Progenitor cell of endocrine pancreas (in vitro differentiated cells): ENCODE data around the gene MAPKAPK5. TPM values are rescaled to one million over a fixed set of nuclear protein-coding genes. Genes with fewer than 3 reads are reported as not detected.
"Not testable (repeated sequence)": the region's sequence is repeated elsewhere in the genome, so short reads cannot be mapped to it uniquely, and the experiment has no call there.

Experiments used
- DNase-seq: peaks from one replicate; pipeline ENCODE4 v3.0.0; 2021; ENCODE audit warnings: low spot score; ENCODE audit not compliant: unreplicated experiment
- H3K27ac Mint-ChIP-seq: 2 replicates; pipeline ENCODE4 v1.8.0; 2021; ENCODE audit warnings: mild to moderate bottlenecking, moderate library complexity, mixed read lengths
- H3K27me3 Mint-ChIP-seq: 2 replicates; pipeline ENCODE4 v1.8.0; 2021; ENCODE audit warnings: mixed read lengths
- H3K36me3 Mint-ChIP-seq: 2 replicates; pipeline ENCODE4 v1.8.0; 2022; ENCODE audit warnings: mixed read lengths; ENCODE audit not compliant: insufficient read depth
- H3K4me1 Mint-ChIP-seq: 2 replicates; pipeline ENCODE4 v1.8.0; 2021; ENCODE audit warnings: low read depth, mixed read lengths
- H3K4me3 Mint-ChIP-seq: 2 replicates; pipeline ENCODE4 v1.8.0; 2021; ENCODE audit warnings: low read depth, mild to moderate bottlenecking, moderate library complexity, mixed read lengths
- H3K9me3 Mint-ChIP-seq: 2 replicates; pipeline ENCODE4 v1.8.0; 2021; ENCODE audit warnings: low read depth, mixed read lengths
- CTCF ChIP-seq: fragments of 200-600 bp; sonication (generic); IDR thresholded peaks from one replicate; pipeline ENCODE4 v1.5.0; 2021; ENCODE audit warnings: antibody characterized with exemption, mild to moderate bottlenecking; ENCODE audit not compliant: unreplicated experiment
- total RNA-seq: library from RNA; stranded (reverse); gene quantifications from 2 replicates; pipeline ENCODE4 v1.2.1, GENCODE V29; 2021

Gene MAPKAPK5
- total RNA-seq, 1 donor from 2014 or later = 71.5 TPM

DNA sequence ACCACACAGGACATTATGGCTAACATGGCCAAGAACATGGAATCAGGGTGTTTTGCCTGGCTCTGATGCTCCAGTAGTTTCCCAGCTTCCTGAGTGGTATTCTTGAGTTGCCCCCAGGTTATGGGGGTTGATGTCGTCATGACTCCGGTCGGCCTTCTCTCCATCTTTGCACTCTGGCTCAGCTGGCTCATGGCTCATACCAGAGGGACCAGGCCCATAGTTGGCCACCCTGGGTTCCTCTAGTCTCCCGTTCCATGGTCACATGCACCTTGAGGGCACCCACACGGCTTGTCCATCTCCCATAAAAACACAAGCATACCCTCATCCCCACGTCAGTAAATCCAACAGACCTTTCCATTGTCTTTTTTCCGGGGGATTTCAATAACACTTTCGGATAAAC, 23.7 kb upstream of the MAPKAPK5 start:
- Mint-ChIP-seq H3K4me3 (no peak overlapping the region), H3K4me1 (peaks cover 2% of the 10 kb centered on the region), H3K36me3 (peaks cover 2% of the 10 kb centered on the region), H3K27ac (no peak overlapping the region), H3K27me3 (no peaks in the 10 kb centered on the region), H3K9me3 (peaks cover 7% of the 10 kb centered on the region)
- DNase-seq = no peak
- TF ChIP-seq CTCF = no peak

DNA sequence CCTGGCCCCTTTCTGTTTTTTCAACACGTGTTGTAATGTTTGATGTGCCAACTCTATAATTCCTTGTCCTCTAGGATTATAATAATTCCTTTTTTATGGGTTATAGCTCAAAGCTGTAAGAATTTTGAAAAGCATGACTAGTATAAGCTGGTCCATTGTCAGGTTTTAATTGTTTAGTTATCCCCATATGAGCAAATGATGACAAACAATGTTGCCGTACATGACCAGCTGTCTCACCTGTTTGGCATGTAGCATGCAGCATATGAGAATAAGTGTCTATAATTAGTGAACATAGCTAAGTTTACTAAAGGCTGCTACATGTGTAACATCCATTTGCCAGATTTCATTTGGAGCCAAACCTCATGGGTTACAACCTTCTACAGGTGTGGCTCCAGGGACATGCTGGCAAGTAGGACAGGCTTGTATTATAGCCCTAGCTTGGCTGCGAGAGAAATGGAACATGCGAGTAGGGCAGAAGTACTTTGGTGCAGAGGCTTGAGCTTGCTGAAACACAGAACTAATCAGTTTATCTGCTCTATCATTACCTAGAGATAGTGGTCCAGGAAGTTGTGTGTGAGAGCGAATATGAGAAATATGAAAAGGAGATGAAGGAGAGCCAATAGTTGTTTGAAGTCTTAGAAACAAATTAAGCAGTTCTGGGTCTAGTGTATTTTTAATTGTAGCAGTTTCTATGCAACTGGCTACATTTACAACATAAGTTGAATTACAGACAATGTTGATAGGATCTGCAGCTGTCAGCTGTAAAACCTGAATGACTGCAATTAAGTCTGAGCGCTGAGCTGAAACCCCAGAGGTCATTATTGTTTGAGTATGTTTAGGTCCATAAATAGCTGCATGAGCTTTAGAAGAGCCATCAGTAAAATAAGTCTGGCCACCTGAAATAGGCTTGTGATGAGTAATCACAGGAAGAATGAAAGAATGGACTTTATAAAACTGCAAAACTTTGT, 22.6 kb upstream of the MAPKAPK5 start:
- no peaks in the 10 kb centered on the region for H3K27me3 Mint-ChIP-seq
- H3K9me3 Mint-ChIP-seq = peaks cover 7% of the 10 kb centered on the region
- H3K4me1 Mint-ChIP-seq = peaks cover 10% of the 10 kb centered on the region
- no peak for DNase-seq
- H3K27ac Mint-ChIP-seq = no peak overlapping the region
- no peak for TF ChIP-seq CTCF
- no peaks in the 10 kb centered on the region for H3K36me3 Mint-ChIP-seq
- no peak overlapping the region for H3K4me3 Mint-ChIP-seq

- H3K27me3 Mint-ChIP-seq, H3K27ac Mint-ChIP-seq, H3K9me3 Mint-ChIP-seq, DNase-seq, H3K4me3 Mint-ChIP-seq, H3K4me1 Mint-ChIP-seq, H3K36me3 Mint-ChIP-seq: not testable (repeated sequence)
These were observed 21.2 kb upstream of the MAPKAPK5 start for GRCh38 chr12:111820828-111821227.

GRCh38 chr12:111822886-111823285, 19.1 kb upstream of the MAPKAPK5 start:
- Mint-ChIP-seq H3K4me1 (peaks cover 8% of the 10 kb centered on the region), H3K36me3 (no peaks in the 10 kb centered on the region), H3K27ac (no peak overlapping the region), H3K9me3 (peaks cover 7% of the 10 kb centered on the region), H3K27me3 (no peaks in the 10 kb centered on the region), H3K4me3 (no peak overlapping the region)
- DNase-seq = no peak
- no peak for TF ChIP-seq CTCF

DNA sequence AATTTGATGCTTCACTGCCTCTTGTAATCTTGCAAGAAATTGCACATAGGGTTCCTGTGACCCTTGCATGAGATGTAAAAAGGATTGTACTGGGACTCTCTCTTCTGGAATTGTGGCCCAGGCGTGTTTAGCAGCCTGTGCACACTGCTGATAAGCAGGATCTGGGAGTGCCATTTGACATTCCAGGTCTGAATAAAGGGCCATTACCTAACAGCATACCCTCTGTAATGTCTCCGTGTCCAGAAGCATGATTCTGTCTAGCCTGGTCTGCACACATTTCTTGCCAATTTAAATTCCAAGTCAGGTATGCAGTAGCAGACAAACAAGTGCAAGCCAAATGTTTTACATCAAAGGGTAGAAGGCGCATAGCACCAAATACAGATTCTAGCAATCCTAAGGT, 18.1 kb upstream of the MAPKAPK5 start:
- Mint-ChIP-seq H3K4me3 (no peak overlapping the region), H3K9me3 (peaks cover 7% of the 10 kb centered on the region), H3K27ac (peak overlapping the region; percentile 83), H3K4me1 (peaks cover 8% of the 10 kb centered on the region), H3K27me3 (no peaks in the 10 kb centered on the region), H3K36me3 (no peaks in the 10 kb centered on the region)
- DNase-seq = no peak
- TF ChIP-seq CTCF = no peak

GRCh38 chr12:111824312-111824711, 17.7 kb upstream of the MAPKAPK5 start:
- TF ChIP-seq CTCF = peak; percentile 43
- H3K4me3 Mint-ChIP-seq, H3K9me3 Mint-ChIP-seq, H3K36me3 Mint-ChIP-seq, H3K27me3 Mint-ChIP-seq, DNase-seq, H3K4me1 Mint-ChIP-seq: not testable (repeated sequence)
- H3K27ac Mint-ChIP-seq = peak overlapping the region; percentile 83
